Measurements from ENCODE around the gene GLYR1. TPM values are rescaled to one million over a fixed set of nuclear protein-coding genes. Genes with fewer than 3 reads are reported as not detected.
A peak's percentile ranks its signal among the peaks of the same experiment; 100 is the strongest.

Gene GLYR1
- polyA plus RNA-seq, 2 of the 4 experiments (the other 2 are of a cell fraction): 37.1 to 55.1 TPM

DNA sequence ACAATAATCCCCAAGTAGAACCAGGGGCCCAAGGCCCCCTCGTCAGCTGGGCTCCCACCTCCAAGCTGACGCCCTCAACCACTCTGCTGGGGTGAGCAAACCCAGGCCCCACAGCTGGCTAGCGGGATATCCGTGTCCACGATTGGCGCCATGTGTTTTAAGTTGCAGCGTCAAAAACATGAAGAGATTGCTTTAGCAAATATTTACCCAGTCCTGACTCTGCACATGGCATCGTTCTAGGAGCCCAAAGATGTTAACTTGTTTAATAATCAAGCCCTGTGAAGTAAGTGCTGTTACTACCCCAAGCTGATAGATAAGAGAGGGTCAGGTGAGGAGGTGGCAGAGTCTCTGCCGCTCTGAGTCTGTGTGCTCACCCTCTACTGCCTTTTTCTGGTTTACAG, 58.6 kb downstream of the GLYR1 start:
- no peak for FAIRE-seq
- Histone ChIP-seq H3K27ac (peak overlapping the region in 1 of 2 experiments; percentile 80; a peak in 3 of 6 replicates), H3K9me3 (no peaks in the 10 kb centered on the region), H3K4me2 (peak overlapping the region; percentile 40; the same call in 2 of the 3 replicates), H3K4me1 (peaks cover 26% of the 10 kb centered on the region), H3K4me3 (no peak overlapping the region)
- WGBS (ENCODE audit: missing lambda C conversion rate): 35% methylated on average over 9 of the region's 9 CpGs
- TF ChIP-seq MYC (IDR thresholded peaks at IDR 0.05; ENCODE audit: borderline replicate concordance, low read length): no peak
- TF ChIP-seq, protein P1, sequence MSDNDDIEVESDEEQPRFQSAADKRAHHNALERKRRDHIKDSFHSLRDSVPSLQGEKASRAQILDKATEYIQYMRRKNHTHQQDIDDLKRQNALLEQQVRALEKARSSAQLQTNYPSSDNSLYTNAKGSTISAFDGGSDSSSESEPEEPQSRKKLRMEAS (IDR thresholded peaks at IDR 0.05): 0 out of 2 replicates have a peak, but pooled peaks have one; percentile 39
- ATAC-seq: peak; percentile 27 to 51
- POLR2A ChIA-PET: no interaction called here
- no peak for DNase-seq (ENCODE audit: low read depth in 1 of 2, low spot score in 1 of 2)
- CTCF ChIA-PET: interaction anchor here (0.6 to 1.3 kb wide), 3 partner anchors 13 to 850 kb away, joined by 3 read pairs; no protein-coding TSS in a partner anchor

DNA sequence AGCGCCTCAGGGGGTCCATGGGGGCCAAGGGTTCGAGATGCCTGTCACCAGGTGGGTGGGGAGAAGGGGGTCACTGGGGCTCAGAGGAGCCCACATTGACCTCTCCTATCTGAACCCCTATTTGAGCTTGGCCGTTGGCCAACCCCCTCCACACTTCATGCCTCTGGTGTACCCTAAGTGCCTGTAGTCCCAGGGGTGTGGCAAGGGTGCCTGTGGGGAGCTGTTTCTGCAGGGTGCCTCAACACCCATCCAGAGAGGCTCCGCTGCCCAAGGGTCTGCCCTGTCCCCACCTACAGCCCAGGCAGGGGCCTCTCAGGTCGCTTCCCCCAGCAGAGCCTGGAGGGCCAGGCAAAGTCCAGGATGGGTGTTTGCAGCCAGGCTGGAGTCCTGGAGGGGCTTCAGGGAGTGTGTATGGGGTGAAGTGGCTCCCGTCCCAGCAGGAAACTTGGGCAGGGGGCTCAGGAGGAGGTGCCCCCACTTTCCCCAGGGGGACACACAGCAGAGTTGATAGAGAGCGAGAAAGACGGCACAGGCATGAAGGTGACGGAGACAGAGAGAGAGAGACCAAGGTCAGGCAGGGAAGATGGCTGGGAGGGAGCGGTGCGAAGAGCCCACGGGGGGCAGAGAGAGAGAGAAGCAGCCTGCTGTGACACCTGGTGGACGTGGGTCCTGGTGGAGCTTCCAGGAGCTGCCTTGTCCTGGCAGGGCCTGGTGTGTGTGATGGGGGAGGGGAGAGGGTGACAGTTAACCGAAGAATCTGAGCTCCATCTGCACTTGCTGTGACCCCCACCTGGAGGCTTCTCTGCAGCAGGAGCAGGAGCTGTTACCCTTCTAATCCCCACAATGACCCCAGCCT, 59.2 kb downstream of the GLYR1 start, which contains the start of gene SEPTIN12:
Gene SEPTIN12, minus strand, starts transcription at position 719 of the 856 bp plus-strand sequence. Its CDS starts 700 bp downstream, at position 19.
- Histone ChIP-seq H3K9me3 (no peaks in the 10 kb centered on the region), H3K4me3 (no peak within 1 kb of the TSS), H3K4me1 (peaks cover 26% of the 10 kb centered on the region), H3K4me2 (peak within 1 kb of the TSS; percentile 40; the same call in 2 of the 3 replicates), H3K27ac (peak within 1 kb of the TSS; percentile 49 to 80; a peak in 3 of 6 replicates)
- peak; percentile 26 to 36; a peak in 4 of 6 replicates for ATAC-seq
- no peak for DNase-seq (ENCODE audit: low read depth in 1 of 2, low spot score in 1 of 2)
- TF ChIP-seq SMC3 (IDR thresholded peaks at IDR 0.05): no peak
- no peak for TF ChIP-seq POLR2A (IDR thresholded peaks at IDR 0.05; ENCODE audit: low read length)
- no peak for TF ChIP-seq TP53 (CRISPR knock-in tag; IDR thresholded peaks at IDR 0.05)
- no peak for TF ChIP-seq KDM5A (IDR thresholded peaks at IDR 0.05)
- TF ChIP-seq, protein P2, sequence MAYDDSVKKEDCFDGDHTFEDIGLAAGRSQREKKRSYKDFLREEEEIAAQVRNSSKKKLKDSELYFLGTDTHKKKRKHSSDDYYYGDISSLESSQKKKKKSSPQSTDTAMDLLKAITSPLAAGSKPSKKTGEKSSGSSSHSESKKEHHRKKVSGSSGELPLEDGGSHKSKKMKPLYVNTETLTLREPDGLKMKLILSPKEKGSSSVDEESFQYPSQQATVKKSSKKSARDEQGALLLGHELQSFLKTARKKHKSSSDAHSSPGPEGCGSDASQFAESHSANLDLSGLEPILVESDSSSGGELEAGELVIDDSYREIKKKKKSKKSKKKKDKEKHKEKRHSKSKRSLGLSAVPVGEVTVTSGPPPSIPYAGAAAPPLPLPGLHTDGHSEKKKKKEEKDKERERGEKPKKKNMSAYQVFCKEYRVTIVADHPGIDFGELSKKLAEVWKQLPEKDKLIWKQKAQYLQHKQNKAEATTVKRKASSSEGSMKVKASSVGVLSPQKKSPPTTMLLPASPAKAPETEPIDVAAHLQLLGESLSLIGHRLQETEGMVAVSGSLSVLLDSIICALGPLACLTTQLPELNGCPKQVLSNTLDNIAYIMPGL (CRISPR knock-in tag; IDR thresholded peaks at IDR 0.05; ENCODE audit: borderline replicate concordance): no peak
- TF ChIP-seq, protein P3, sequence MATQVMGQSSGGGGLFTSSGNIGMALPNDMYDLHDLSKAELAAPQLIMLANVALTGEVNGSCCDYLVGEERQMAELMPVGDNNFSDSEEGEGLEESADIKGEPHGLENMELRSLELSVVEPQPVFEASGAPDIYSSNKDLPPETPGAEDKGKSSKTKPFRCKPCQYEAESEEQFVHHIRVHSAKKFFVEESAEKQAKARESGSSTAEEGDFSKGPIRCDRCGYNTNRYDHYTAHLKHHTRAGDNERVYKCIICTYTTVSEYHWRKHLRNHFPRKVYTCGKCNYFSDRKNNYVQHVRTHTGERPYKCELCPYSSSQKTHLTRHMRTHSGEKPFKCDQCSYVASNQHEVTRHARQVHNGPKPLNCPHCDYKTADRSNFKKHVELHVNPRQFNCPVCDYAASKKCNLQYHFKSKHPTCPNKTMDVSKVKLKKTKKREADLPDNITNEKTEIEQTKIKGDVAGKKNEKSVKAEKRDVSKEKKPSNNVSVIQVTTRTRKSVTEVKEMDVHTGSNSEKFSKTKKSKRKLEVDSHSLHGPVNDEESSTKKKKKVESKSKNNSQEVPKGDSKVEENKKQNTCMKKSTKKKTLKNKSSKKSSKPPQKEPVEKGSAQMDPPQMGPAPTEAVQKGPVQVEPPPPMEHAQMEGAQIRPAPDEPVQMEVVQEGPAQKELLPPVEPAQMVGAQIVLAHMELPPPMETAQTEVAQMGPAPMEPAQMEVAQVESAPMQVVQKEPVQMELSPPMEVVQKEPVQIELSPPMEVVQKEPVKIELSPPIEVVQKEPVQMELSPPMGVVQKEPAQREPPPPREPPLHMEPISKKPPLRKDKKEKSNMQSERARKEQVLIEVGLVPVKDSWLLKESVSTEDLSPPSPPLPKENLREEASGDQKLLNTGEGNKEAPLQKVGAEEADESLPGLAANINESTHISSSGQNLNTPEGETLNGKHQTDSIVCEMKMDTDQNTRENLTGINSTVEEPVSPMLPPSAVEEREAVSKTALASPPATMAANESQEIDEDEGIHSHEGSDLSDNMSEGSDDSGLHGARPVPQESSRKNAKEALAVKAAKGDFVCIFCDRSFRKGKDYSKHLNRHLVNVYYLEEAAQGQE (IDR thresholded peaks at IDR 0.05): no peak
- TF ChIP-seq, protein P4, sequence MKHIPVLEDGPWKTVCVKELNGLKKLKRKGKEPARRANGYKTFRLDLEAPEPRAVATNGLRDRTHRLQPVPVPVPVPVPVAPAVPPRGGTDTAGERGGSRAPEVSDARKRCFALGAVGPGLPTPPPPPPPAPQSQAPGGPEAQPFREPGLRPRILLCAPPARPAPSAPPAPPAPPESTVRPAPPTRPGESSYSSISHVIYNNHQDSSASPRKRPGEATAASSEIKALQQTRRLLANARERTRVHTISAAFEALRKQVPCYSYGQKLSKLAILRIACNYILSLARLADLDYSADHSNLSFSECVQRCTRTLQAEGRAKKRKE (CRISPR knock-in tag; IDR thresholded peaks at IDR 0.05; ENCODE audit: low read depth): no peak
- TF ChIP-seq HOXB13 (CRISPR knock-in tag; IDR thresholded peaks at IDR 0.05; ENCODE audit: low read depth): no peak
- TF ChIP-seq, protein P5, sequence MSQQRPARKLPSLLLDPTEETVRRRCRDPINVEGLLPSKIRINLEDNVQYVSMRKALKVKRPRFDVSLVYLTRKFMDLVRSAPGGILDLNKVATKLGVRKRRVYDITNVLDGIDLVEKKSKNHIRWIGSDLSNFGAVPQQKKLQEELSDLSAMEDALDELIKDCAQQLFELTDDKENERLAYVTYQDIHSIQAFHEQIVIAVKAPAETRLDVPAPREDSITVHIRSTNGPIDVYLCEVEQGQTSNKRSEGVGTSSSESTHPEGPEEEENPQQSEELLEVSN (IDR thresholded peaks at IDR 0.05; ENCODE audit: borderline replicate concordance, low read depth): no peak
- TF ChIP-seq, protein P6, sequence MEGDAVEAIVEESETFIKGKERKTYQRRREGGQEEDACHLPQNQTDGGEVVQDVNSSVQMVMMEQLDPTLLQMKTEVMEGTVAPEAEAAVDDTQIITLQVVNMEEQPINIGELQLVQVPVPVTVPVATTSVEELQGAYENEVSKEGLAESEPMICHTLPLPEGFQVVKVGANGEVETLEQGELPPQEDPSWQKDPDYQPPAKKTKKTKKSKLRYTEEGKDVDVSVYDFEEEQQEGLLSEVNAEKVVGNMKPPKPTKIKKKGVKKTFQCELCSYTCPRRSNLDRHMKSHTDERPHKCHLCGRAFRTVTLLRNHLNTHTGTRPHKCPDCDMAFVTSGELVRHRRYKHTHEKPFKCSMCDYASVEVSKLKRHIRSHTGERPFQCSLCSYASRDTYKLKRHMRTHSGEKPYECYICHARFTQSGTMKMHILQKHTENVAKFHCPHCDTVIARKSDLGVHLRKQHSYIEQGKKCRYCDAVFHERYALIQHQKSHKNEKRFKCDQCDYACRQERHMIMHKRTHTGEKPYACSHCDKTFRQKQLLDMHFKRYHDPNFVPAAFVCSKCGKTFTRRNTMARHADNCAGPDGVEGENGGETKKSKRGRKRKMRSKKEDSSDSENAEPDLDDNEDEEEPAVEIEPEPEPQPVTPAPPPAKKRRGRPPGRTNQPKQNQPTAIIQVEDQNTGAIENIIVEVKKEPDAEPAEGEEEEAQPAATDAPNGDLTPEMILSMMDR (IDR thresholded peaks at IDR 0.05): no peak
- no peak for TF ChIP-seq NFE2L2 (conservative IDR thresholded peaks at IDR 0.05; ENCODE audit: low read length)
- TF ChIP-seq JUNB (IDR thresholded peaks at IDR 0.05): no peak
- no peak for TF ChIP-seq RNF2 (IDR thresholded peaks at IDR 0.05; ENCODE audit: borderline replicate concordance, low read depth)
- TF ChIP-seq, protein P7, sequence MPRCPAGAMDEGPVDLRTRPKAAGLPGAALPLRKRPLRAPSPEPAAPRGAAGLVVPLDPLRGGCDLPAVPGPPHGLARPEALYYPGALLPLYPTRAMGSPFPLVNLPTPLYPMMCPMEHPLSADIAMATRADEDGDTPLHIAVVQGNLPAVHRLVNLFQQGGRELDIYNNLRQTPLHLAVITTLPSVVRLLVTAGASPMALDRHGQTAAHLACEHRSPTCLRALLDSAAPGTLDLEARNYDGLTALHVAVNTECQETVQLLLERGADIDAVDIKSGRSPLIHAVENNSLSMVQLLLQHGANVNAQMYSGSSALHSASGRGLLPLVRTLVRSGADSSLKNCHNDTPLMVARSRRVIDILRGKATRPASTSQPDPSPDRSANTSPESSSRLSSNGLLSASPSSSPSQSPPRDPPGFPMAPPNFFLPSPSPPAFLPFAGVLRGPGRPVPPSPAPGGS (IDR thresholded peaks at IDR 0.05): no peak
- no peak for TF ChIP-seq HOXA7 (CRISPR knock-in tag; IDR thresholded peaks at IDR 0.05)
- no peak for TF ChIP-seq ZC3H11A (IDR thresholded peaks at IDR 0.05)
- TF ChIP-seq, protein P8, sequence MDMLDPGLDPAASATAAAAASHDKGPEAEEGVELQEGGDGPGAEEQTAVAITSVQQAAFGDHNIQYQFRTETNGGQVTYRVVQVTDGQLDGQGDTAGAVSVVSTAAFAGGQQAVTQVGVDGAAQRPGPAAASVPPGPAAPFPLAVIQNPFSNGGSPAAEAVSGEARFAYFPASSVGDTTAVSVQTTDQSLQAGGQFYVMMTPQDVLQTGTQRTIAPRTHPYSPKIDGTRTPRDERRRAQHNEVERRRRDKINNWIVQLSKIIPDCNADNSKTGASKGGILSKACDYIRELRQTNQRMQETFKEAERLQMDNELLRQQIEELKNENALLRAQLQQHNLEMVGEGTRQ (IDR thresholded peaks at IDR 0.05): no peak
- no peak for TF ChIP-seq CBX2 (IDR thresholded peaks at IDR 0.05; ENCODE audit: borderline replicate concordance, low read depth)
- no peak for TF ChIP-seq CEBPB (IDR thresholded peaks at IDR 0.05)
- CTCF ChIA-PET: interaction anchor here (0.5 to 1.5 kb wide), 4 partner anchors 8 to 311 kb away, joined by 3 to 4 read pairs (median 3); partner anchors contain the start of gene SMIM22
- POLR2A ChIA-PET: no interaction called here
- no peak for FAIRE-seq
- 82% methylated on average over 11 of the region's 14 CpGs for WGBS (ENCODE audit: missing lambda C conversion rate)

Data from A549 (cell line).